Measurements from ENCODE around the gene TNXB.

TNXB gene

DNA sequence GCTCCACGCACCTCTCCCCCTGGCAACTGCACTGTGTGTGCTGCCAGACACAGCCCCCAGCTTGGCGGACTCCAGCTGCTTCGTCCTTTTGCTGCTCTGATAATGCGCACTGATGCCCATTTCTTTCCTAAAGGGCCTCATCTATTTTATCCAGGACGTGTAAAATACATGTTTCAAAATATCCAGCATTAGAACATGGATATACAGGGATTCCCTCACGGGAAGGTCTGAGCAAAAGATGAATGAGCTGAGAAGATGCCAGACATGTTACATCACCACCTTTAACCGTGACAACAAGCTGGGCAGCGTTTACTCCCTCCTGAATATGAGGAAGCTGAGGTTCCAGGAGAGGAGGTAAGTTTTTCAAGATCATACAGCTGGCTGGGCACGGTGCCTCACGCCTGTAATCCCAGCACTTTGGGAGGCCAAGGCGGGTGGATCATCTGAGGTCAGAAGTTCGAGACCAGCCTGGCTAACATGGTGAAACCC is 32.8 kb downstream of the TNXB start:
- TF ChIP-seq, protein P1, sequence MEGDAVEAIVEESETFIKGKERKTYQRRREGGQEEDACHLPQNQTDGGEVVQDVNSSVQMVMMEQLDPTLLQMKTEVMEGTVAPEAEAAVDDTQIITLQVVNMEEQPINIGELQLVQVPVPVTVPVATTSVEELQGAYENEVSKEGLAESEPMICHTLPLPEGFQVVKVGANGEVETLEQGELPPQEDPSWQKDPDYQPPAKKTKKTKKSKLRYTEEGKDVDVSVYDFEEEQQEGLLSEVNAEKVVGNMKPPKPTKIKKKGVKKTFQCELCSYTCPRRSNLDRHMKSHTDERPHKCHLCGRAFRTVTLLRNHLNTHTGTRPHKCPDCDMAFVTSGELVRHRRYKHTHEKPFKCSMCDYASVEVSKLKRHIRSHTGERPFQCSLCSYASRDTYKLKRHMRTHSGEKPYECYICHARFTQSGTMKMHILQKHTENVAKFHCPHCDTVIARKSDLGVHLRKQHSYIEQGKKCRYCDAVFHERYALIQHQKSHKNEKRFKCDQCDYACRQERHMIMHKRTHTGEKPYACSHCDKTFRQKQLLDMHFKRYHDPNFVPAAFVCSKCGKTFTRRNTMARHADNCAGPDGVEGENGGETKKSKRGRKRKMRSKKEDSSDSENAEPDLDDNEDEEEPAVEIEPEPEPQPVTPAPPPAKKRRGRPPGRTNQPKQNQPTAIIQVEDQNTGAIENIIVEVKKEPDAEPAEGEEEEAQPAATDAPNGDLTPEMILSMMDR (IDR thresholded peaks at IDR 0.05; ENCODE audit: low read length) = no peak
- no peak for TF ChIP-seq EZH2 (IDR thresholded peaks at IDR 0.05; ENCODE audit: borderline replicate concordance, low read length)
- H3K4me1 ChIP-seq (ENCODE audit: insufficient read depth, low read length, severe bottlenecking) = no peaks in the 10 kb centered on the region

GRCh38 chr6:32075781-32076180 is 33.4 kb downstream of the TNXB start:
- Histone ChIP-seq H3K4me1 (ENCODE audit: insufficient read depth, low read length, severe bottlenecking) (no peaks in the 10 kb centered on the region), H3K9me3 (ENCODE audit: low read length) (no peaks in the 10 kb centered on the region), H3K9ac (ENCODE audit: low read length) (no peak overlapping the region), H3K79me2 (ENCODE audit: insufficient read depth, low read length) (no peaks in the 10 kb centered on the region), H3K4me3 (ENCODE audit: low read depth, low read length, poor library complexity, severe bottlenecking) (no peak overlapping the region), H3K4me2 (ENCODE audit: low read length) (no peak overlapping the region), H3K9me2 (ENCODE audit: low read depth, low read length) (no peaks in the 10 kb centered on the region), H4K20me1 (ENCODE audit: insufficient read depth, low read length) (no peaks in the 10 kb centered on the region), H2AFZ (ENCODE audit: low read length) (no peak overlapping the region), H3K27me3 (ENCODE audit: insufficient read depth, low read length) (peaks cover 11% of the 10 kb centered on the region; the same call in 1 of the 2 replicates), H3K27ac (ENCODE audit: low read depth, low read length, poor library complexity, severe bottlenecking) (no peak overlapping the region), H3F3A (ENCODE audit: insufficient read depth, low read length) (no peaks in the 10 kb centered on the region), H3K36me3 (ENCODE audit: insufficient read depth, low read length) (no peaks in the 10 kb centered on the region)
- TF ChIP-seq, protein P1 (IDR thresholded peaks at IDR 0.05; ENCODE audit: low read length) = no peak
- no peak for TF ChIP-seq EZH2 (IDR thresholded peaks at IDR 0.05; ENCODE audit: borderline replicate concordance, low read length)

More for the DNA sequence above, 32.8 kb downstream of the TNXB start:
- Histone ChIP-seq H2AFZ (ENCODE audit: low read length) (no peak overlapping the region), H3F3A (ENCODE audit: insufficient read depth, low read length) (no peaks in the 10 kb centered on the region), H3K36me3 (ENCODE audit: insufficient read depth, low read length) (no peaks in the 10 kb centered on the region), H3K4me3 (ENCODE audit: low read depth, low read length, poor library complexity, severe bottlenecking) (no peak overlapping the region), H4K20me1 (ENCODE audit: insufficient read depth, low read length) (no peaks in the 10 kb centered on the region), H3K27ac (ENCODE audit: low read depth, low read length, poor library complexity, severe bottlenecking) (no peak overlapping the region), H3K9ac (ENCODE audit: low read length) (no peak overlapping the region), H3K27me3 (ENCODE audit: insufficient read depth, low read length) (peaks cover 14% of the 10 kb centered on the region; the same call in 1 of the 2 replicates), H3K79me2 (ENCODE audit: insufficient read depth, low read length) (no peaks in the 10 kb centered on the region), H3K4me2 (ENCODE audit: low read length) (no peak overlapping the region), H3K9me2 (ENCODE audit: low read depth, low read length) (no peaks in the 10 kb centered on the region), H3K9me3 (ENCODE audit: low read length) (no peaks in the 10 kb centered on the region)

DNA sequence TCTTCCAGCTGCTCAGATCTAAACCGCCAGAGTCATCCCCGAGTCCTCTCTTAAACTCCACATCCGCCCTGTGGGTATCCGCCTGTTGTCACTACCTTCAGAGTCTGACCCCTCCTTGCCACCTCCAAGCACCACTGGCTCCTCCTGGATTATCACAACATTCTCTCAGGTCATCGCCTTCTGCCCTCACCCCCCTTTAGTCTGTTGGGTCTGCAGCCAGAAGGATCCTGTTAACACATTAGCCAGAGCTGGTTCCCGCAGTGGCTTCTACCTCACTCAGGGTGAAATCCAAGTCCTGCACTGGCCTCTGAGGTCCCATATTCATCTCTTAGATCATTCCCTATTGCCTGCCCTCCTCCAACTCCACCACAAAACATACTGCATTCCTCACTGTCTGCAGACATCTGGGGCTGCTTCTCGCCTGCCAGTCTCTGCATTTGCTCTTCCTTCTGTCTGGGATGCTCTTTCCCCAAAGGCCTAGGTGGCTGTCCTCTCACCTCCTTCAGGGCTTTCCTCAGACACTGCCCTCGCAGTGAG is 34.1 kb downstream of the TNXB start:
- no peaks in the 10 kb centered on the region for H3K9me2 ChIP-seq (ENCODE audit: low read depth, low read length)
- no peaks in the 10 kb centered on the region for H3K9me3 ChIP-seq (ENCODE audit: low read length)
- no peak overlapping the region for H3K4me3 ChIP-seq (ENCODE audit: low read depth, low read length, poor library complexity, severe bottlenecking)
- no peak overlapping the region for H3K9ac ChIP-seq (ENCODE audit: low read length)
- no peaks in the 10 kb centered on the region for H3F3A ChIP-seq (ENCODE audit: insufficient read depth, low read length)
- no peak overlapping the region for H3K27ac ChIP-seq (ENCODE audit: low read depth, low read length, poor library complexity, severe bottlenecking)
- H3K4me1 ChIP-seq (ENCODE audit: insufficient read depth, low read length, severe bottlenecking) = no peaks in the 10 kb centered on the region
- TF ChIP-seq EZH2 (IDR thresholded peaks at IDR 0.05; ENCODE audit: borderline replicate concordance, low read length) = no peak
- TF ChIP-seq, protein P1 (IDR thresholded peaks at IDR 0.05; ENCODE audit: low read length) = no peak
- H4K20me1 ChIP-seq (ENCODE audit: insufficient read depth, low read length) = no peaks in the 10 kb centered on the region
- H2AFZ ChIP-seq (ENCODE audit: low read length) = no peak overlapping the region
- H3K79me2 ChIP-seq (ENCODE audit: insufficient read depth, low read length) = no peaks in the 10 kb centered on the region
- H3K4me2 ChIP-seq (ENCODE audit: low read length) = no peak overlapping the region
- peaks cover 11% of the 10 kb centered on the region; the same call in 1 of the 2 replicates for H3K27me3 ChIP-seq (ENCODE audit: insufficient read depth, low read length)
- no peaks in the 10 kb centered on the region for H3K36me3 ChIP-seq (ENCODE audit: insufficient read depth, low read length)
